Measurements from ENCODE around the gene ZRANB1.

The ZRANB1 gene

DNA sequence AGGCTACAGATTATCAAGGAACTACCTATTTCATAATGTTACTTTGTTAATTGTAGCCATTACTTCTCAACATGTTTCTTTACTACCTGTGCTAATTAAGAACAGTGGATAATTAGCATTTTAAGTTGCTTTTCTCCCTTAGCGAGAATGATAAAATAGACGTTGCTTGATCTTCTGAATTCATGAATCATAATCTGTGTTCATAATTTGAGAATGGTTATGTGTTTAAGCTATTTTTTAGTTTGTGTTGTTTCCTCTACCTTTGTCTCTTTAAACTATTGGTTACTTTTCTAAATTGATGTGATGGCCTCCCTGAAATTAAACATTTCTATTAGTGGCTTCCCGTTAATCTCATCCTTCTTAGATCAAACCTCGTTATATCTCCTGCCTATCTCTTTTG is at the start of gene ZRANB1:
Gene ZRANB1, plus strand, starts transcription at position 301 of the 400 bp plus-strand sequence. CDS start 371 bp downstream, outside the sequence.
- CTCF ChIA-PET = no interaction called here
- DNase-seq = no peak
- H3K36me3 Mint-ChIP-seq = peaks cover 9% of the 10 kb centered on the region
- H3K4me3 Mint-ChIP-seq = no peak within 1 kb of the TSS
- peaks cover 5% of the 10 kb centered on the region for H3K4me1 Mint-ChIP-seq
- no peaks in the 10 kb centered on the region for H3K27me3 Mint-ChIP-seq
- no peak within 1 kb of the TSS for H3K27ac Mint-ChIP-seq
- H3K9me3 Mint-ChIP-seq = no peaks in the 10 kb centered on the region

DNA sequence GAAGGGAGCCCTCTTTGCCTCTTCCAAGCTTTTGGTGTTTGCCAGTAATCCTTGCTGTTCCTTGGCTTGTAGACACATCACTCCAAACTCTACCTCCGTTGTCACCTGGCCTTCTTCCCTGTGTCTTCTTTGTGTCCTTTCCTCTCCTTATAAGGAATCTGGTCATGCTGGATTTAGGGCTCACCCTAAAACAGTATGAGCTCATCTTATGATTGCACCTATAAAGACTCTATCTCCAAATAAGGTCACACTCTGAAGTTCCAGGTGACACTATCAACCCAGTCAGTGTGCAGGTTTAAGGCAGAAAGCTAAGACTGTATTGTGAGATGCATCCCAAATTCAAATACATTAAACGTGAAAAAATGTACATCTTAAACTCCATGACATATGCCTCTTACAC is 49.0 kb upstream of the ZRANB1 start:
- no peak overlapping the region for H3K4me3 Mint-ChIP-seq

DNA sequence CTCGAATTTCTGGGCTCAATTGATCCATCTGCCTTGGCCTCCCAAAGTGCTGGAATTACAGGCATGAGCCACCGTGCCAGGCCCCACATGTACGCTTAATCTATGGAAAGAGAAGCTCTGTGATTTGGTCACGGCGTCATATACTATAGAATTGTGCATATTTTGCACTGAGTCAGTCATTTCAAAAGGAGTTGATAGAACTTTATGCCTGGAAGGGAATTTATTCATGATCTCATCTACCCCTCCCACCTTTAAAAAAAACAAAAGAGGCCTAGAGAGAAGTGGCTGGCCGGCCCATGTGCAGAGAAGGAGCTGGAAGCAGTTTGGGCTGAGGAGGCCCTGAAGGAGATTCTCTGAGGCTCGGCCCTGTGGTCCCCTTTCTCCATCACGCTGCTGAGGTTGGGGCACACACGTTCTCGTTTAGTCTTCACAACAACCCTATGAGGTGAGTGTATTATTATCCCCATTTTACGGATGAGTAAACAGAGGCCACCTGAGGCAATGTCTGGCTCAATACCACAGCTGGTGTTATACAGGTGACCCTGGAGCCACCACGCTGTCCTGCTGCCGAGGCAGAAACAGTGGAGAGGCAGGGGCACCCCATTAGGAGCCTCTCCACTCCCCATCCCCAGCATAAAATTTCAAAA is 47.2 kb upstream of the ZRANB1 start:
- DNase-seq = no peak
- H3K36me3 Mint-ChIP-seq = no peaks in the 10 kb centered on the region
- no peak overlapping the region for H3K4me3 Mint-ChIP-seq
- no peak overlapping the region for H3K27ac Mint-ChIP-seq
- no peaks in the 10 kb centered on the region for H3K9me3 Mint-ChIP-seq
- peaks cover 34% of the 10 kb centered on the region for H3K27me3 Mint-ChIP-seq
- CTCF ChIA-PET = no interaction called here
- no peaks in the 10 kb centered on the region for H3K4me1 Mint-ChIP-seq

More for the DNA sequence above, 49.0 kb upstream of the ZRANB1 start:
- peaks cover 22% of the 10 kb centered on the region for H3K27me3 Mint-ChIP-seq
- DNase-seq = no peak
- CTCF ChIA-PET = no interaction called here
- no peaks in the 10 kb centered on the region for H3K4me1 Mint-ChIP-seq
- H3K9me3 Mint-ChIP-seq = no peaks in the 10 kb centered on the region
- no peaks in the 10 kb centered on the region for H3K36me3 Mint-ChIP-seq
- no peak overlapping the region for H3K27ac Mint-ChIP-seq

DNA sequence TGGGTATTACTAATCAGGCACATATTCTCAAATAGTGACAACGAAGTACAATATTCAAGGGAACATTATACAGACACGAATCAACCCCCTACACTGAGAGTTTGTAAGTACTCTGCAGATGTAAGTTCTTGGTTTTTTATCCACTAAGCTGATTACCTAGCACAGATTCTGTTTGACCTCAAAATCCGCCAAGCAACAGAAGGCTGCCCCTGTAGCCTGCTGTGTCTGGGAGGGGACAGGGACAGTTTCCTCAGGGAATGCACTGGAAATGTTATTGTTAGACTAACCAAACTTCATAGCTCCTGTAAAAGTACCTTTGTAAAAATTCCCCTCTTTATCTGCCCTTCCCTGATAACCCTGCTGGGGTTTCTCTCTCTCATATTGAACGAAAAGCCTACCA is 45.2 kb upstream of the ZRANB1 start:
- CTCF ChIA-PET = interaction anchor here (0.6 kb wide), 1 partner anchor 29 kb away, joined by 3 read pairs; no protein-coding TSS in a partner anchor
- Mint-ChIP-seq H3K4me3 (no peak overlapping the region), H3K9me3 (no peaks in the 10 kb centered on the region), H3K27ac (no peak overlapping the region), H3K4me1 (no peaks in the 10 kb centered on the region), H3K36me3 (no peaks in the 10 kb centered on the region), H3K27me3 (peaks cover 37% of the 10 kb centered on the region)
- no peak for DNase-seq

DNA sequence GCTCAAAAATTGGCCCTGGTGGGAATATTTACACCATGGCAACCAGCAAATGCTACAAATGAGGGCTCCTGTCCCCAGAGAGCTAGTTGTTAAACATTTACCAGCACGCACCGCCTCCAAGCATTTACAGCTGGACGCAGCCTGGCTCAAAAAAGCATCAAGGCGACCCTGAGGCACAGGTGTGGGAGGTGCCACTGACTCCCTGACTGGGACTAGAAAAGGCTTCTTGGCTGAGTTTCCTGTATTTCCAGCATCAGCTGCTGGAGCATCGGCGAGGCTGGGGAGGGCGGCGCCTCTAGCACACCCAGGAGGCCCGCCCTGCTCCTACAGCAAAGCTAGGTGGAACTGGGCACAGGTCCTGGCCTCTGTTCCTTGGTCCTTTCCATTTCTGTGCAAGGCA is 43.5 kb upstream of the ZRANB1 start:
- H3K36me3 Mint-ChIP-seq = no peaks in the 10 kb centered on the region
- H3K4me1 Mint-ChIP-seq = no peaks in the 10 kb centered on the region
- DNase-seq = no peak
- no peak overlapping the region for H3K4me3 Mint-ChIP-seq
- H3K9me3 Mint-ChIP-seq = no peaks in the 10 kb centered on the region
- no peak overlapping the region for H3K27ac Mint-ChIP-seq
- H3K27me3 Mint-ChIP-seq = peaks cover 39% of the 10 kb centered on the region
- CTCF ChIA-PET = no interaction called here

DNA sequence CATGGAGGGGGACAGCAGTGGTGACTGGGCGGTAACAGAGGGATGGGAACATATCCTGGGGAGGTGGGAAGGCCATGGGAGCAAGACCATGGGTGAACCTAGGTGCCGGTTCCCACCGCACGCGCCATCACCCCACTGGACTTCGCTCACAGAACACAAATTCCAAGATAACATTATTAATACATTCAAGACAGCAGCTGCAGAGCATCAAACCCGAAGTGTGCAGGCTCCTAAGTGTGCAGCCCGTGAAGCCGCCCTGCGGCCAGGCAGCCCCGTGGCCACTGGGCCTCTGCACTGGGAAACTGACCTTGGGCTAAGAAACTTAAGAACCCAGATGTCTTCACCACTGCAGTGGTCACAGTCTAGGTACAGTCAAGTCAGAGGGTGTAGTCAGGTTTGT is 42.8 kb upstream of the ZRANB1 start:
- peaks cover 46% of the 10 kb centered on the region for H3K27me3 Mint-ChIP-seq
- no peak overlapping the region for H3K27ac Mint-ChIP-seq
- no peak for DNase-seq
- no peaks in the 10 kb centered on the region for H3K9me3 Mint-ChIP-seq
- CTCF ChIA-PET = no interaction called here
- no peaks in the 10 kb centered on the region for H3K36me3 Mint-ChIP-seq
- no peaks in the 10 kb centered on the region for H3K4me1 Mint-ChIP-seq
- H3K4me3 Mint-ChIP-seq = no peak overlapping the region

DNA sequence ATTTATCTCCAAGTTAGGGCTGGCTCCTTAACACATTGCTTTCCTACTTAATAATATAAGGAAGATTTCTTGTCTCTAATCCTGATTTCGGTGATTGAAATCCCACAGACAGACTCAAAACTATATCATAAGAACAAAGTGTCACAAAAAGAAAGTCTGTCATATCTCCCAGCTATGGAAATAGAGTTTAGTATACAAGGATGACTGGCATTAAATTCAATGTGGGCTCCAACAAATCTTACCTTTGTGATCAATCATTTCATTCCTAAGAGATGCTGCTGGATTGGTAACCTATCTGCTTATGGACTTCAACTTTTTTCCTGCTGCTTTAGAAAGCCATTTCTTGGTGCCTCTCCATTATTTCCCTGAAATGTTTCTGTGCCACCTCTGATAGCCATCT is 39.5 kb upstream of the ZRANB1 start:
- CTCF ChIA-PET = no interaction called here
- H3K27ac Mint-ChIP-seq = no peak overlapping the region

DNA sequence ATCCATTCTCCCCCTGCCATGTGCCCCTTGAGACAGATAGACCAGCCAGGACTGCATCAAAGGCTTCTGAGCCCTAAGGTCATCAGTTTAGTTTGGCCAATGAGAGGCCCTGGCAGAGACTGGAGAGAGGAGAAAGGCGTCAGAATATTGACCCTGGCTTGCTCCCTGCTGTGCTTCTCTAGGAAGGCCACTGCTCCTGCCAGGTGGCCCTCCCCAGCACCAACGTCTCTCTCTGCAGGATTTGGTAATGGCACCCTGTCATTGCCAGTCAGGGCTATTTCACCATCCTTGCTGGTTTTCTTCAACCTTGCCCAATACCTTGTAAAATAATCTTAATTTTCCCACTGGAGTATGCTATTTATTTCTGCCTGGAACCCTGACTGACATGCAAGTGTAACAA is 38.8 kb upstream of the ZRANB1 start:
- Mint-ChIP-seq H3K4me1 (no peaks in the 10 kb centered on the region), H3K4me3 (no peak overlapping the region), H3K27ac (no peak overlapping the region), H3K27me3 (peaks cover 39% of the 10 kb centered on the region), H3K9me3 (no peaks in the 10 kb centered on the region), H3K36me3 (no peaks in the 10 kb centered on the region)
- no peak for DNase-seq
- CTCF ChIA-PET = no interaction called here

More for the DNA sequence above, 39.5 kb upstream of the ZRANB1 start:
- Mint-ChIP-seq H3K4me1 (no peaks in the 10 kb centered on the region), H3K27me3 (peaks cover 40% of the 10 kb centered on the region), H3K36me3 (no peaks in the 10 kb centered on the region), H3K9me3 (no peaks in the 10 kb centered on the region), H3K4me3 (no peak overlapping the region)
- DNase-seq = no peak

DNA sequence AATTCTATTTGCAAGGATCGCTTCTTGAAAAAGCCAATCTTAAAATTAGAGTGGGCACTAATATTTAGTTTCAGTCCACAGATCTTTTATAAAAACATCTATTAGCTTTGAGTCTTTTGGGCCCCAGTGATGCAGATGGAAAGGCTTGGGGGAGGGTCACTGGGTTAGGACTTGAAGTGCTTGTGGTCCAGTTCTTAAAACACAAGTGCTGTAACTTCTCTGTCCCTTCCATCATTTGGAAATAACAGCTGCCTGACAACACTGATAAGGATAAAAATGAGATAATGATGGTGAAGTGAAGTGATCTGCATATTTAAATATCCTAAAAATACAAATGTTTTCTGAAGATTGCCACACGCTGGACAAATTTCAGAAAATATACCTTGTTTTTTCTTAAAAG is 37.1 kb upstream of the ZRANB1 start:
- H3K36me3 Mint-ChIP-seq = no peaks in the 10 kb centered on the region
- no peak for DNase-seq

DNA sequence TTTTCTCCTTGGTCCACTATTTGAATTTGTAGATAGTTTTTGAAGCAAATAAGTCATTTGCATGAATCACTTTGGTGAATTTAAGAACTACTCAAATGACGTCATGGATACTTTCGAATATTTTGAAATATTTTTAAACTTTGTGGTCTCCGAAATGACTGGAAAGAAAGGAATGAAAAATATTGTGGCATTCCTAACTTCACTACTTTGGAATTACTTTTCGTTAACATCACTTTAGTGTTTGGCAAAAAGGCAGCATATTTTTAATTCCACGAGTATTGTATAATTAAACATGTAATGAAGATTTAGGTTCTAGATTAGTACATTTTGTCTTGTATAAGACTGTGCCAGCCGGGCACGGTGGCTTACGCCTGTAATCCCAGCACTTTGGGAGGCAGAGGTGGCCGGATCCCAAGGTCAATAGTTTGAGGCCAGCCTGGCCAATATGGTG is 35.3 kb upstream of the ZRANB1 start:
- Mint-ChIP-seq H3K27ac (no peak overlapping the region), H3K36me3 (no peaks in the 10 kb centered on the region), H3K27me3 (peaks cover 36% of the 10 kb centered on the region), H3K4me3 (no peak overlapping the region), H3K9me3 (no peaks in the 10 kb centered on the region), H3K4me1 (peaks cover 2% of the 10 kb centered on the region)
- CTCF ChIA-PET = no interaction called here
- DNase-seq = no peak

More for the DNA sequence above, 37.1 kb upstream of the ZRANB1 start:
- CTCF ChIA-PET = no interaction called here
- Mint-ChIP-seq H3K27me3 (peaks cover 32% of the 10 kb centered on the region), H3K4me1 (no peaks in the 10 kb centered on the region), H3K4me3 (no peak overlapping the region), H3K27ac (no peak overlapping the region), H3K9me3 (no peaks in the 10 kb centered on the region)

DNA sequence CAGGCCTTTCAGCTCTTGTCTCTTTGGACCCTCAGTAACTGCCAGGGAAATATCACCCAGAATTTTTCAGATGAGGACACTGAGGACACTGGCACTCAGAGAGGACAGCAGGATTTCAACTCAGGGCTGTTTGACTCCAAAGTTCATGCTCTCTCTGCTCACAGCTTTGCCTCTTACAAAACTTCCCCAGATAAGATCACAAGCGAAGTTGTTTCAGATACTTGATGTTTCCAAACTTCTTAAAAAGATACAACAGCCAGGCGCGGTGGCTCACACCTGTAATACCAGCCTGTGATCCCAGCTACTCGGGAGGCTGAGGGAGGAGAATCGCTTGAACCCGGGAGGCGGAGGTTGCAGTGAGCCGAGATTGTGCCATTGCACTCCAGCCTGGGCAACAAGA is 32.4 kb upstream of the ZRANB1 start:
- peaks cover 8% of the 10 kb centered on the region for H3K4me1 Mint-ChIP-seq
- H3K4me3 Mint-ChIP-seq = no peak overlapping the region
- peaks cover 41% of the 10 kb centered on the region for H3K27me3 Mint-ChIP-seq
- H3K9me3 Mint-ChIP-seq = no peaks in the 10 kb centered on the region
- H3K36me3 Mint-ChIP-seq = no peaks in the 10 kb centered on the region
- DNase-seq = no peak
- CTCF ChIA-PET = no interaction called here
- H3K27ac Mint-ChIP-seq = no peak overlapping the region

DNA sequence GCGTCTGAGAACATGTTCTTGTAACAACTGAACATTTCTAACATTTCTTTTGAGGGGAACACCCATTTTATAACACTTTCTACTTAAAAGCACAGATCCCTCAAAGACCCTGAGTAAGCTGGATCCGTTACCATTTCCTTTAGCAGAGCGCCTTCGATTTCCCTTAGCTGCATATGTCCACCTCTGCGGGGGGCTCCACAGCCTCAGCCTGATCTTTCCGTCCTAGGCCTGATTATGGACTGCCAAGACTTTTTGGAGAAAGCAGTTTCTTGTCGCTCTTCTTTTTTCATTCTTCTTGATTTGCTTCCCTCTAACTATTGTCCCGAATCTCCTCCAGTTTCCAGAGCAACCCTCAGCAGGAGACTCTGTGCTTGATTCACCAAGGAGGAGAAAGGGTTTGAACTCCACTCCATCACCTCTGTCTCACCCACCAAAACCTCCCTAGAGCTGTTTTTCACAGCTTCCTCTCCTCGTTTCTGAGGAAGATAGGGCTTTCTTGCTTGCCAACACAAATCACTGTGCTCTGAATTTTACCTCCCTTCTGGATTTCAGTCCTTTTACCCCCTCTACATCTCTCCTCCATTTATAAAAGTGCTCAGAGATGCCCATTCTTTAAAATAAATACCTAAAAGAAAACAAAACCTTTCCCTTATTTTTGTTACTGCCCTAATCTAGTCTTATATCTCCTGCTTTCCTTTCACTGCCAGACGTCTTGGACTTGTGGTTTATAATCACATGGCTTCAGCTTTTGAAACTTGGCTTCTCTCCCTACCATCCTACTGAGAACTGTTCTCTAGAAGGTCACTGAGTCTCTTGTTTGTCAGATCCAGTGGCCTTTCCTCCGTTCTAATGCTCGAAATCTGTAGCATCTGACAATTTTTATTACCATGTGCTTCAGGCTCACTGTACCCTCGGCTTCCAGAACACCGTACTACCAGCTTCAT is 30.5 kb upstream of the ZRANB1 start:
- Mint-ChIP-seq H3K4me3 (no peak overlapping the region), H3K4me1 (peaks cover 17% of the 10 kb centered on the region), H3K9me3 (no peaks in the 10 kb centered on the region), H3K27ac (no peak overlapping the region), H3K36me3 (no peaks in the 10 kb centered on the region), H3K27me3 (peaks cover 41% of the 10 kb centered on the region)
- CTCF ChIA-PET = interaction anchor here (0.7 to 1.1 kb wide), 2 partner anchors 80 to 109 kb away, joined by 3 to 5 read pairs; no protein-coding TSS in a partner anchor
- no peak for DNase-seq

DNA sequence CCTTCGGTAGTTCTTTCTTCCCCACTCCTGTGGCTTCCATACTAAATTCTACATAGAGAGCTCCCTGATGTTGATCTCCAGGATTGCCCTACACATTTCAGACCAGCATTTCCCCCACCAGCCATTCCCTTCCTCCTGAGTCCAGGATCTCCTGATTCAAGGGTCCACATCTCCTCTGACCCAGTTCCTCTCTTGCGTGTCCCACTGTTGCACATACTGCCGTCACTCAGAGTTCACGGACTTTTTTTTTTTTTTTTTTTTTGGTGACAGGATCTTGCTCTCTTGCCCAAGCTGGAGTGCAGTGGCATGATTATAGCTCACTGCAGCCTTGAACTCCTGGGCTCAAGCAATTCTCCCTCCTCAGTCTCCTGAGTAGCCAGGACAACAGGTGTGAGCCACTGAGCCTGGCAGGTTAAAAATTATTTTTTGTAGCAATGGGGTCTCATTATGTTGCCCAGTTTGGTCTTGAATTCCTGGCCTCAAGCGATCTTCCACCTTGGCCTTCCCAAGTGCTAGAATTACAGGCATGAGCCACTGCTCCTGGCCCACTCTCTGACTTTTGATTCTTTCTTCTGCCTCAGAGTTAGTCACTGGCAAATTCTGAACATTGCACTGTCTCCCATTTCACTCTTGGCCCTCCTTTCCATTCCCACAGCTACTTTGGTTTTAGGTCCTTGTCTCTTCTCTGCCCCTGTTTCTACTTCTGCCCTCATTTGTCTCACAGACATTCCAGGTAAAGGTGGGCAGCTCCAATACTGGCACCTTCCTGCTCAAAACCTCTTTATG is 29.6 kb upstream of the ZRANB1 start:
- no peak overlapping the region for H3K27ac Mint-ChIP-seq

DNA sequence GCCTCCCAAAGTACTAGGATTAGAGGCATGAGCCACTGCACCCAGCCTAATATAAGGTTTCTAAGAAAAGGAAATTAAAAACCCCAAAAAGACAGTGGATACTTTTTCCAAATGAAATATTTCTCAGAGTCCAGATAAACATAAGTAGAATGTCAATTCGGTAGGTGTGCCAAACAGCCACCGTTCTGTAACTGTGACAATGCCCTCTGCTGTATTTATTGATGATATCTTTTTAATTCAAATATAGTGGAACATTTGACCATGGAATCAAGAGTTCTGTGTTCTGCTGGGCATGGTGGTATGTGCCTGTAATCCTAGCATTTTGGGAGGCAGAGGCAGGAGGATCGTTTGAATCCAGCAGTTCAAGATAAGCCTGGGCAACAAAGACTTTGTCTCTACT is 28.8 kb upstream of the ZRANB1 start:
- H3K27ac Mint-ChIP-seq = no peak overlapping the region
- H3K36me3 Mint-ChIP-seq = peaks cover 3% of the 10 kb centered on the region
- H3K27me3 Mint-ChIP-seq = peaks cover 36% of the 10 kb centered on the region
- peaks cover 22% of the 10 kb centered on the region for H3K4me1 Mint-ChIP-seq
- no peak for DNase-seq
- no peak overlapping the region for H3K4me3 Mint-ChIP-seq
- CTCF ChIA-PET = no interaction called here
- no peaks in the 10 kb centered on the region for H3K9me3 Mint-ChIP-seq

More for the DNA sequence above, 29.6 kb upstream of the ZRANB1 start:
- no peaks in the 10 kb centered on the region for H3K9me3 Mint-ChIP-seq
- no peaks in the 10 kb centered on the region for H3K36me3 Mint-ChIP-seq
- H3K27me3 Mint-ChIP-seq = peaks cover 41% of the 10 kb centered on the region
- CTCF ChIA-PET = interaction anchor here (1.1 kb wide), 1 partner anchor 110 kb away, joined by 5 read pairs; no protein-coding TSS in a partner anchor
- DNase-seq = no peak
- H3K4me1 Mint-ChIP-seq = peaks cover 17% of the 10 kb centered on the region
- no peak overlapping the region for H3K4me3 Mint-ChIP-seq
